Brain microvascular endothelial cell (primary cell): ENCODE data around the gene ZBTB16.

Experiments used
- DNase-seq: peaks from one replicate; pipeline ENCODE4 v3.0.0-alpha.2; 2020
- H3K27ac ChIP-seq: fragments of 250-450 bp; sonication (Bioruptor Pico); 2 replicates; pipeline ENCODE4 v1.5.1; 2020; ENCODE audit warnings: mild to moderate bottlenecking, moderate library complexity
- H3K27me3 ChIP-seq: fragments of 250-450 bp; sonication (Bioruptor Pico); replicated peaks from 2 replicates; pipeline ENCODE4 v1.5.1; 2020; ENCODE audit warnings: mild to moderate bottlenecking
- H3K36me3 ChIP-seq: fragments of 250-450 bp; sonication (Bioruptor Pico); replicated peaks from 2 replicates; pipeline ENCODE4 v1.5.1; 2020; ENCODE audit warnings: mild to moderate bottlenecking
- H3K4me3 ChIP-seq: 2 replicates; pipeline ENCODE4 v1.5.1; 2011; ENCODE audit warnings: low read depth, mild to moderate bottlenecking, control low read depth, low read length, moderate library complexity
- CTCF ChIP-seq: IDR thresholded peaks from 2 replicates; pipeline ENCODE4 v1.5.1; 2011; ENCODE audit warnings: low read depth, mild to moderate bottlenecking, moderate library complexity, low read length, control low read depth, inconsistent platforms; ENCODE audit errors: missing control alignments
- in situ Hi-C: cut with HindIII; loops from 2 replicates; pipeline ENCODE4 v1.10.0; 2017; ENCODE audit warnings: low sequenced_read_pairs, low pct_ligation_motif_present

Gene ZBTB16

GRCh38 chr11:114066046-114066648 is 6.6 kb downstream of the ZBTB16 start:
- no peak overlapping the region for H3K4me3 ChIP-seq
- DNase-seq, result no peak
- H3K27me3 ChIP-seq, result peaks cover 16% of the 10 kb centered on the region
- H3K36me3 ChIP-seq, result no peaks in the 10 kb centered on the region
- TF ChIP-seq CTCF, result no peak
- in situ Hi-C loops, result no loop called here
- H3K27ac ChIP-seq, result no peak overlapping the region

DNA sequence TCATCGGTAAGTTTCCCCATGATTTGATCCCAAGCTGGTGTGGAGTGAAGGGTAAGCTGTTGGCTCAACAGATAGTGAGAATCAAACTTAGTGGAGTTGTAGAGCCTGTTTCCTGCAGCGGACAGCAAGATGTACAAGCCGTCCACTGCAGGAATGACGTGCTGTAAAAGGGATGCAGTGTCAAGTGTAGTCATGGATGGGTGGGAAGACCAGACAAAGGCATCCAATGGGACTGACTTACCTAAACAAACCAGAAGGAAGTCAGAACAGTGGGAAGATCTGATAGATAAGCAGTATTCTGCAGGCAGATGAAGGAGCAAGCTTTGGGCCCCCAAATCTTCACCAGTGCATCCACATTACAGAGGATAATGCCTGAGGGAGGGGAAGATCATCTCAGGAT is 8.8 kb downstream of the ZBTB16 start:
- Histone ChIP-seq H3K36me3 (no peaks in the 10 kb centered on the region), H3K27ac (no peak overlapping the region), H3K27me3 (peaks cover 4% of the 10 kb centered on the region), H3K4me3 (no peak overlapping the region)
- TF ChIP-seq CTCF, result no peak
- in situ Hi-C loops, result no loop called here
- DNase-seq, result no peak

GRCh38 chr11:114070464-114071139 is 11.1 kb downstream of the ZBTB16 start:
- H3K27ac ChIP-seq, result no peak overlapping the region
- H3K36me3 ChIP-seq, result no peaks in the 10 kb centered on the region
- no peak for DNase-seq
- H3K27me3 ChIP-seq, result peaks cover 5% of the 10 kb centered on the region
- H3K4me3 ChIP-seq, result no peak overlapping the region
- in situ Hi-C loops, result no loop called here
- TF ChIP-seq CTCF, result no peak

- no peaks in the 10 kb centered on the region for H3K36me3 ChIP-seq
- no peak overlapping the region for H3K4me3 ChIP-seq
- no peak overlapping the region for H3K27ac ChIP-seq
- H3K27me3 ChIP-seq, result peaks cover 16% of the 10 kb centered on the region
- DNase-seq, result no peak
- no peak for TF ChIP-seq CTCF
- in situ Hi-C loops, result no loop called here
These were observed 13.7 kb downstream of the ZBTB16 start for GRCh38 chr11:114073007-114073827.

GRCh38 chr11:114073828-114074381 is 14.4 kb downstream of the ZBTB16 start:
- Histone ChIP-seq H3K27ac (no peak overlapping the region), H3K4me3 (no peak overlapping the region), H3K36me3 (no peaks in the 10 kb centered on the region), H3K27me3 (peaks cover 20% of the 10 kb centered on the region)
- no peak for DNase-seq
- in situ Hi-C loops, result no loop called here
- no peak for TF ChIP-seq CTCF
